ENCODE measurements around the gene CTR9. TPM values are rescaled to one million over a fixed set of nuclear protein-coding genes. Genes with fewer than 3 reads are reported as not detected.

The CTR9 gene
- polyA plus RNA-seq, 1 of the 3 experiments (the other 2 are of a cell fraction): 10.1 TPM

DNA sequence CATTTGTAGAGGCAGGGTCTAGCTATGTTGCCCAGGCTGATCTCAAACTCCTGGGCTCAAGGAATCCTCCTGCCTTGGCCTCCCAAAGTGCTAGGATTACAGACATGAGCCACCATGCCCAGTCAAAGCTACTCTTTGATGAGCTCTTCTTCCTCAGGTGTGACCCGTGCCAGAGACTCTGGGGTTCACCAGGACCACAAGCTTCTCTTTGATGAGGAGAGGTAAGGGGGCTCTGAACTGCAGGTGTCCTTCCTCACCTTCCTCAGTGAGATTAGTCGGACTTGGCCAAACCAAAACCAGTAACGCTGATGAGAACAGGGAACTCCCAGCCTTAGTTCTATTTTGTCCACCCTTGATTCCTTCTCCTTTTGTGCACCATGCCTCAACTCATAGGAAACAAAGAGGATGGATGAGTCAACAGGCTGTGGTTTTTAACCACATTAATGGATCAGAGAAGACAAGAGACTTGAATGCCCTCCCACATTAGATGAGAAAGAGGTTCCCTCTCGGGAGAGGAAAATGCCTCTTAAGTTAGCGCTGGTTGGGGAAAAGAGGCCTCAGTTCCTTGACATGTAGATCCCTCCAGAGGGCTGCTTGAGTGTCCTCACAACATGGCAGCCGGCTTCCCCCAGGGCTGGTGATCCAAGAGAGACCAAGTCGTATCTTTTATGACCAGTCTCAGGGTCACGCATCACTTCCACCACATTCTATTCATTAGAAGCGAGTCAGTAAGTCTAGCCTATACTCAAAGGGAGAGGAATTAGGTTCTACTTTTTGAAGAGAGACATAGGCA, 25.7 kb upstream of the CTR9 start:
- Histone ChIP-seq H3K27me3 (ENCODE audit: insufficient read depth) (no peaks in the 10 kb centered on the region), H3K9me3 (no peaks in the 10 kb centered on the region), H3K9ac (no peak overlapping the region), H3K27ac (ENCODE audit: low read depth in 2 of 2, low read length in 1 of 2) (no peak overlapping the region), H3K4me1 (ENCODE audit: control insufficient read depth in 1 of 2, insufficient read depth in 2 of 2, low read depth in 1 of 2, low read length in 1 of 2) (peaks cover 4% of the 10 kb centered on the region in 2 experiments; a peak in 2 of 4 replicates), H3K4me2 (no peak overlapping the region), H3K36me3 (replicated peaks in 1 of 2; ENCODE audit: control insufficient read depth in 1 of 2, insufficient read depth in 2 of 2, low read length in 1 of 2) (no peaks in the 10 kb centered on the region), H2AFZ (ENCODE audit: low read depth) (no peak overlapping the region), H3K9me2 (no peaks in the 10 kb centered on the region), H3K4me3 (ENCODE audit: low read depth in 2 of 2, low read length in 1 of 2) (no peak overlapping the region), H4K20me1 (ENCODE audit: insufficient read depth) (no peaks in the 10 kb centered on the region), H3K79me2 (ENCODE audit: insufficient read depth) (no peaks in the 10 kb centered on the region), H3F3A (replicated peaks; ENCODE audit: insufficient read depth) (no peaks in the 10 kb centered on the region)
- TF ChIP-seq MEF2A (IDR thresholded peaks at IDR 0.05; ENCODE audit: borderline replicate concordance, low read depth) (no peak), POLR2AphosphoS5 (IDR thresholded peaks at IDR 0.05; ENCODE audit: low read depth, low read length) (no peak), TCF12 (IDR thresholded peaks at IDR 0.05) (peak; percentile 7; the same call in 1 of the 2 replicates), FOSL2 (IDR thresholded peaks at IDR 0.05; ENCODE audit: borderline replicate concordance, low read depth) (peak; percentile 27; the same call in 1 of the 2 replicates)
- TF ChIP-seq, protein P1, sequence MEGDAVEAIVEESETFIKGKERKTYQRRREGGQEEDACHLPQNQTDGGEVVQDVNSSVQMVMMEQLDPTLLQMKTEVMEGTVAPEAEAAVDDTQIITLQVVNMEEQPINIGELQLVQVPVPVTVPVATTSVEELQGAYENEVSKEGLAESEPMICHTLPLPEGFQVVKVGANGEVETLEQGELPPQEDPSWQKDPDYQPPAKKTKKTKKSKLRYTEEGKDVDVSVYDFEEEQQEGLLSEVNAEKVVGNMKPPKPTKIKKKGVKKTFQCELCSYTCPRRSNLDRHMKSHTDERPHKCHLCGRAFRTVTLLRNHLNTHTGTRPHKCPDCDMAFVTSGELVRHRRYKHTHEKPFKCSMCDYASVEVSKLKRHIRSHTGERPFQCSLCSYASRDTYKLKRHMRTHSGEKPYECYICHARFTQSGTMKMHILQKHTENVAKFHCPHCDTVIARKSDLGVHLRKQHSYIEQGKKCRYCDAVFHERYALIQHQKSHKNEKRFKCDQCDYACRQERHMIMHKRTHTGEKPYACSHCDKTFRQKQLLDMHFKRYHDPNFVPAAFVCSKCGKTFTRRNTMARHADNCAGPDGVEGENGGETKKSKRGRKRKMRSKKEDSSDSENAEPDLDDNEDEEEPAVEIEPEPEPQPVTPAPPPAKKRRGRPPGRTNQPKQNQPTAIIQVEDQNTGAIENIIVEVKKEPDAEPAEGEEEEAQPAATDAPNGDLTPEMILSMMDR (IDR thresholded peaks at IDR 0.05): no peak
- TF ChIP-seq, protein P2, sequence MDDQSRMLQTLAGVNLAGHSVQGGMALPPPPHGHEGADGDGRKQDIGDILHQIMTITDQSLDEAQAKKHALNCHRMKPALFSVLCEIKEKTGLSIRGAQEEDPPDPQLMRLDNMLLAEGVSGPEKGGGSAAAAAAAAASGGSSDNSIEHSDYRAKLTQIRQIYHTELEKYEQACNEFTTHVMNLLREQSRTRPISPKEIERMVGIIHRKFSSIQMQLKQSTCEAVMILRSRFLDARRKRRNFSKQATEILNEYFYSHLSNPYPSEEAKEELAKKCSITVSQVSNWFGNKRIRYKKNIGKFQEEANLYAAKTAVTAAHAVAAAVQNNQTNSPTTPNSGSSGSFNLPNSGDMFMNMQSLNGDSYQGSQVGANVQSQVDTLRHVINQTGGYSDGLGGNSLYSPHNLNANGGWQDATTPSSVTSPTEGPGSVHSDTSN (IDR thresholded peaks at IDR 0.05): 0 out of 2 replicates have a peak, but pooled peaks have one; percentile 23
- WGBS (ENCODE audit: low lambda C conversion rate): 71% methylated on average over 9 of the region's 9 CpGs
- CTCF ChIA-PET: interaction anchor here (0.7 to 1.3 kb wide), 3 partner anchors 10 to 540 kb away, joined by 3 to 4 read pairs (median 3); partner anchors contain the start of gene RNF141
- POLR2A ChIA-PET: no interaction called here
- DNase-seq: no peak

DNA sequence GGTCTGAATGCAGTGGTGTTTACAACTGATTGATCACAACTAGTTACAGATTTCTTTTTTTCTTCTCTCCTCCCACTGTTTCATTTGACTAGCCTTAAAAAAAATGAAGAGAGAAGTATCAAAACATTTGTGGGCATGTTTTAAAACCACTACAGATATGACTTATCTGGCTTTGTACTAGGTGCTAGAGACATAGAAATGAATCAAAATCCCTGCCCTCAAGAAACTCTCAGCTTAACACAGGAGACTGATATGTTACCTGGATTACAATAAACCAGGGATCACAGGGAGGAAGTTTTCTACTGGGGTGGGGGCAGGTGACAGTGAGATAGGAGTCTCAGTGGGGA, 25.2 kb upstream of the CTR9 start:
- H3K27me3 ChIP-seq (ENCODE audit: insufficient read depth): no peaks in the 10 kb centered on the region
- H3K79me2 ChIP-seq (ENCODE audit: insufficient read depth): no peaks in the 10 kb centered on the region
- no peak overlapping the region for H3K4me3 ChIP-seq (ENCODE audit: low read depth in 2 of 2, low read length in 1 of 2)
- no peak overlapping the region for H3K27ac ChIP-seq (ENCODE audit: low read depth in 2 of 2, low read length in 1 of 2)
- CTCF ChIA-PET: no interaction called here
- H3K9ac ChIP-seq: no peak overlapping the region
- POLR2A ChIA-PET: no interaction called here
- H3K36me3 ChIP-seq (replicated peaks in 1 of 2; ENCODE audit: control insufficient read depth in 1 of 2, insufficient read depth in 2 of 2, low read length in 1 of 2): no peaks in the 10 kb centered on the region
- no peak for DNase-seq
- H3K4me2 ChIP-seq: no peak overlapping the region
- H2AFZ ChIP-seq (ENCODE audit: low read depth): no peak overlapping the region
- H3K9me3 ChIP-seq: no peaks in the 10 kb centered on the region
- H4K20me1 ChIP-seq (ENCODE audit: insufficient read depth): no peaks in the 10 kb centered on the region
- no peaks in the 10 kb centered on the region for H3F3A ChIP-seq (replicated peaks; ENCODE audit: insufficient read depth)
- TF ChIP-seq FOXJ3 (CRISPR knock-in tag; IDR thresholded peaks at IDR 0.05): no peak
- TF ChIP-seq, protein P3, sequence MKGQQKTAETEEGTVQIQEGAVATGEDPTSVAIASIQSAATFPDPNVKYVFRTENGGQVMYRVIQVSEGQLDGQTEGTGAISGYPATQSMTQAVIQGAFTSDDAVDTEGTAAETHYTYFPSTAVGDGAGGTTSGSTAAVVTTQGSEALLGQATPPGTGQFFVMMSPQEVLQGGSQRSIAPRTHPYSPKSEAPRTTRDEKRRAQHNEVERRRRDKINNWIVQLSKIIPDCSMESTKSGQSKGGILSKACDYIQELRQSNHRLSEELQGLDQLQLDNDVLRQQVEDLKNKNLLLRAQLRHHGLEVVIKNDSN (IDR thresholded peaks at IDR 0.05; ENCODE audit: borderline replicate concordance, low read depth): no peak
- no peak for TF ChIP-seq NFIC (IDR thresholded peaks at IDR 0.05; ENCODE audit: borderline replicate concordance)
- TF ChIP-seq SMC3 (IDR thresholded peaks at IDR 0.05; ENCODE audit: low read depth, low read length): no peak
- no peak for TF ChIP-seq RCOR1 (IDR thresholded peaks at IDR 0.05; ENCODE audit: low read length)
- no peak for TF ChIP-seq FOXM1 (IDR thresholded peaks at IDR 0.05; ENCODE audit: low read depth)
- no peak for TF ChIP-seq TCF12 (IDR thresholded peaks at IDR 0.05)
- TF ChIP-seq, protein P4, sequence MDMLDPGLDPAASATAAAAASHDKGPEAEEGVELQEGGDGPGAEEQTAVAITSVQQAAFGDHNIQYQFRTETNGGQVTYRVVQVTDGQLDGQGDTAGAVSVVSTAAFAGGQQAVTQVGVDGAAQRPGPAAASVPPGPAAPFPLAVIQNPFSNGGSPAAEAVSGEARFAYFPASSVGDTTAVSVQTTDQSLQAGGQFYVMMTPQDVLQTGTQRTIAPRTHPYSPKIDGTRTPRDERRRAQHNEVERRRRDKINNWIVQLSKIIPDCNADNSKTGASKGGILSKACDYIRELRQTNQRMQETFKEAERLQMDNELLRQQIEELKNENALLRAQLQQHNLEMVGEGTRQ (IDR thresholded peaks at IDR 0.05; ENCODE audit: borderline replicate concordance, low read depth, low read length): no peak
- no peak for TF ChIP-seq GABPA (IDR thresholded peaks at IDR 0.05; ENCODE audit: low read depth)
- no peak for TF ChIP-seq POLR2AphosphoS5 (IDR thresholded peaks at IDR 0.05; ENCODE audit: low read depth, low read length)
- H3K4me1 ChIP-seq (ENCODE audit: control insufficient read depth in 1 of 2, insufficient read depth in 2 of 2, low read depth in 1 of 2, low read length in 1 of 2): peaks cover 4% of the 10 kb centered on the region in 2 experiments; a peak in 2 of 4 replicates
- H3K9me2 ChIP-seq: no peaks in the 10 kb centered on the region

Data from SK-N-SH (cell line).